Breast epithelium (tissue), 4 donors: ENCODE data around the gene ITPRID1. TPM values are rescaled to one million over a fixed set of nuclear protein-coding genes. Genes with fewer than 3 reads are reported as not detected.

Source experiments
- DNase-seq, 2 donors: peaks; one replicate each; pipeline ENCODE4 v3.0.0-alpha.2; 2019; ENCODE audit warnings: low spot score in 2 of 2
- H3K27ac ChIP-seq, 2 donors: fragments of 200-600 bp; sonication (generic) in 1 of 2; one replicate each; pipeline ENCODE4 v1.5.1; 2016 to 2019; ENCODE audit warnings: mild to moderate bottlenecking in 1 of 2
- H3K27me3 ChIP-seq, 2 donors: fragments of 200-600 bp; sonication (generic) in 1 of 2; one replicate each; pipeline versions ENCODE4 v1.5.1 to v1.6.0; 2017 to 2019; ENCODE audit warnings: control low read depth in 1 of 2, mild to moderate bottlenecking in 1 of 2
- H3K36me3 ChIP-seq: fragments of 200-600 bp; one replicate; pipeline ENCODE4 v1.5.1; 2019
- H3K4me1 ChIP-seq, 2 donors: fragments of 200-600 bp; sonication (generic); one replicate each; pipeline ENCODE4 v1.5.1; 2016 to 2019; ENCODE audit warnings: control low read depth in 1 of 2
- H3K4me3 ChIP-seq, 3 donors: fragments of 200-600 bp; sonication (generic); 1 replicate in 2 of 3; 2 replicates in 1 of 3; pipeline ENCODE4 v1.5.1; 2016 to 2019; ENCODE audit warnings: mild to moderate bottlenecking in 3 of 3, moderate library complexity in 2 of 3
- H3K9me3 ChIP-seq, 2 donors: fragments of 200-600 bp; sonication (generic) in 1 of 2; one replicate each; pipeline ENCODE4 v1.5.1; 2016 to 2019; ENCODE audit warnings: control low read depth in 1 of 2
- POLR2A ChIP-seq: fragments of 450-650 bp; IDR thresholded peaks from one replicate; pipeline ENCODE4 v1.6.1; 2016; ENCODE audit warnings: antibody characterized with exemption, mild to moderate bottlenecking, moderate library complexity
- POLR2AphosphoS5 ChIP-seq, 3 donors: sonication (generic); formaldehyde crosslinking; IDR thresholded peaks; one replicate each; pipeline ENCODE4 v1.6.1; 2017; ENCODE audit warnings: antibody characterized with exemption in 3 of 3
- intact Hi-C: fragments of 100-400 bp; cut with DNase I; formaldehyde crosslinking; loops from one replicate; pipeline ENCODE4 v1.15.1; 2023; ENCODE audit warnings: low total_unique reads
- total RNA-seq, 3 donors: library from RNA; depleted of rRNA; stranded (reverse); fragments of >200 nt; gene quantifications; one replicate each; pipeline ENCODE4 v1.1.0, GENCODE V29; 2016
- TF ChIP-seq, protein P1 (sequence below), 3 donors: fragments of 450-650 bp; IDR thresholded peaks; one replicate each; pipeline ENCODE4 v1.5.1; 2016 to 2017; ENCODE audit warnings: antibody characterized with exemption in 3 of 3, mild to moderate bottlenecking in 3 of 3, moderate library complexity in 3 of 3

The ITPRID1 gene
- total RNA-seq, 3 donors from 2014 or later: 1.6 to 2.6 TPM; not detected in 1

DNA sequence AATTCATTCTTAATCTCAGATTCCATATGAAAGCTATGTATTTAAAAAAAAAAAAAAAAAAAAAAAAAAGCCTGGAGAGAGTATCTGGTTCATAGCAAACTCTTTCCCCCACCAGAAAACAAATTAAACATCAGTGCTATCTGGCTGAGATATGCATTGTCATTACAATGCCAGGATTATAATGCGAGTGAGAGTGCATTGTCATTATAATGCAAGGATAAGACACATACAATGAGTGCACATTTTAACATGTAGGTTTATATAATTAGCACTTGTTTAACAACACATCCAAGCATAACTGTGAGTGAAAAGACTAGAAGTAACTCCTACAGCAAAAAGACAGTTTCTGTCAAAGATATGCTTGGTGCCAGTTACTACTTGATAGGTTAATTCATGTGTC is 48.1 kb downstream of the ITPRID1 start:
- TF ChIP-seq POLR2AphosphoS5 (IDR thresholded peaks at IDR 0.05) (no peak), POLR2A (no peak)
- TF ChIP-seq, protein P1, sequence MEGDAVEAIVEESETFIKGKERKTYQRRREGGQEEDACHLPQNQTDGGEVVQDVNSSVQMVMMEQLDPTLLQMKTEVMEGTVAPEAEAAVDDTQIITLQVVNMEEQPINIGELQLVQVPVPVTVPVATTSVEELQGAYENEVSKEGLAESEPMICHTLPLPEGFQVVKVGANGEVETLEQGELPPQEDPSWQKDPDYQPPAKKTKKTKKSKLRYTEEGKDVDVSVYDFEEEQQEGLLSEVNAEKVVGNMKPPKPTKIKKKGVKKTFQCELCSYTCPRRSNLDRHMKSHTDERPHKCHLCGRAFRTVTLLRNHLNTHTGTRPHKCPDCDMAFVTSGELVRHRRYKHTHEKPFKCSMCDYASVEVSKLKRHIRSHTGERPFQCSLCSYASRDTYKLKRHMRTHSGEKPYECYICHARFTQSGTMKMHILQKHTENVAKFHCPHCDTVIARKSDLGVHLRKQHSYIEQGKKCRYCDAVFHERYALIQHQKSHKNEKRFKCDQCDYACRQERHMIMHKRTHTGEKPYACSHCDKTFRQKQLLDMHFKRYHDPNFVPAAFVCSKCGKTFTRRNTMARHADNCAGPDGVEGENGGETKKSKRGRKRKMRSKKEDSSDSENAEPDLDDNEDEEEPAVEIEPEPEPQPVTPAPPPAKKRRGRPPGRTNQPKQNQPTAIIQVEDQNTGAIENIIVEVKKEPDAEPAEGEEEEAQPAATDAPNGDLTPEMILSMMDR (IDR thresholded peaks at IDR 0.05): no peak
- Histone ChIP-seq H3K9me3 (no peaks in the 10 kb centered on the region), H3K27ac (no peak overlapping the region), H3K36me3 (no peaks in the 10 kb centered on the region), H3K4me1 (no peaks in the 10 kb centered on the region), H3K27me3 (peaks cover 0 to 4% of the 10 kb centered on the region in 2 donors), H3K4me3 (no peak overlapping the region)
- intact Hi-C loops: no loop called here
- DNase-seq: no peak

DNA sequence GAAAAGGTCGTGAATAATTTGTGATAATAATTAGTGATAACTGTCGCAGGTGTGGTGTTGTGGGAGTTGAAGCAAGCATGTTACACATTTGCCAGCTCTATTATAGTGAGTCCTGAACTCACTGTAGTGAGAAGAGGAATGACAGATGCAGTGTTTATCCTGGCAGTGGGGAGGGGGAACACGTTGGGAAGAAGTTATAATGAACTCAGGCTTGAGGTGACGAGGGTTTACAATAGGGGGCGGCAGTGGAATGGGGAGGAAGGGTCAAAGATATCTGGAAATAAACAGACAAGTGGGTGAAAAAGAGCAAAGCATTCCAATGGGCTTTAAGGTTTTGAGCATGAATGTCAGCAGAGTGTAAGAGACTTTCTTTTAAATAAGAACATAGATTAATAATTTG is 49.6 kb downstream of the ITPRID1 start:
- peaks cover 0 to 4% of the 10 kb centered on the region in 2 donors for H3K27me3 ChIP-seq
- no peaks in the 10 kb centered on the region for H3K36me3 ChIP-seq
- TF ChIP-seq, protein P1 (IDR thresholded peaks at IDR 0.05): no peak
- no peak for TF ChIP-seq POLR2A
- no peak for TF ChIP-seq POLR2AphosphoS5 (IDR thresholded peaks at IDR 0.05)
- no peak for DNase-seq
- no peak overlapping the region for H3K27ac ChIP-seq
- H3K4me3 ChIP-seq: no peak overlapping the region
- no peaks in the 10 kb centered on the region for H3K9me3 ChIP-seq
- no peaks in the 10 kb centered on the region for H3K4me1 ChIP-seq
- intact Hi-C loops: no loop called here

DNA sequence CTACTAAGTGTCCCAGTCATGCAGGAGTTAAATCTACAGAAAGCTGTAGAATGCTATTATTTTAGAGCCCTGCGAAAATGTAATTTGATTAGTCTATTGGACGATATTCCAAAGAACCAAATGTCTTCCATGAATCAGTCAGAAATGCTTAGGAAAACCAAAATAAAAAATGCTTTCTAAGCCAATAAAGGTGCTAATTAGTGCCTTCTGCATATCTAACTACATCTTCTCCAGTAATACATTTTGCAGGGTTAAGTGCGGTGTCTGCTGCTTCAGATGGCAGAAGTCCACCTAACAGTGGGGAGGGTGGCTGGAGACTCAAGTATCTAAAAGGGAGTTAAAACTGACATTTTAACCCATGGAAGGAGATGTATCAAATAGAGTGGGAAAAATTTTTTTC is 50.1 kb downstream of the ITPRID1 start:
- Histone ChIP-seq H3K4me1 (no peaks in the 10 kb centered on the region), H3K36me3 (no peaks in the 10 kb centered on the region), H3K27ac (no peak overlapping the region), H3K9me3 (no peaks in the 10 kb centered on the region), H3K27me3 (peaks cover 0 to 4% of the 10 kb centered on the region in 2 donors), H3K4me3 (no peak overlapping the region)
- no peak for DNase-seq
- intact Hi-C loops: no loop called here
- TF ChIP-seq, protein P1 (IDR thresholded peaks at IDR 0.05): no peak
- no peak for TF ChIP-seq POLR2AphosphoS5 (IDR thresholded peaks at IDR 0.05)
- no peak for TF ChIP-seq POLR2A

DNA sequence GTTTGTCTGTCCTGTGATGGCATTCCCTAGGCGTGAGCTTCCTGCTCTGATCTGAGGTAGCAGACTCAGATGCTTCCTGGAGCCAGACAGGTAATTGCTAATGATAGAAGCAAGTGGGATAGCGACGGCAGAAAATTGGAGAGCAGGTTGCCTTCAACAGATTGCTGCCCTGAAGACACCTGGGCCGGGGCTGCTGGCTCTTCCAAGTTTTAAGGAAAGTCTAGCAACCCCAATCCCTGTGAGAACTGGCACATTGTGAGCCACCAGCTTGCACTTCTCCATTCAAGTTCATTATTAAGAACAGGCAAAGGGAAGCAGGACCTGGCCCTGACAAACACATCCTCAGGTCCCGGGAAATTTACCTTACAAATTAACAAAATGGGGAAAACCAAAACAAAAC is 50.8 kb downstream of the ITPRID1 start:
- Histone ChIP-seq H3K27me3 (peaks cover 0 to 4% of the 10 kb centered on the region in 2 donors), H3K27ac (no peak overlapping the region), H3K9me3 (no peaks in the 10 kb centered on the region), H3K4me3 (no peak overlapping the region), H3K36me3 (no peaks in the 10 kb centered on the region), H3K4me1 (no peaks in the 10 kb centered on the region)
- TF ChIP-seq POLR2A: no peak
- TF ChIP-seq POLR2AphosphoS5 (IDR thresholded peaks at IDR 0.05): no peak
- TF ChIP-seq, protein P1 (IDR thresholded peaks at IDR 0.05): no peak
- no peak for DNase-seq
- intact Hi-C loops: no loop called here

DNA sequence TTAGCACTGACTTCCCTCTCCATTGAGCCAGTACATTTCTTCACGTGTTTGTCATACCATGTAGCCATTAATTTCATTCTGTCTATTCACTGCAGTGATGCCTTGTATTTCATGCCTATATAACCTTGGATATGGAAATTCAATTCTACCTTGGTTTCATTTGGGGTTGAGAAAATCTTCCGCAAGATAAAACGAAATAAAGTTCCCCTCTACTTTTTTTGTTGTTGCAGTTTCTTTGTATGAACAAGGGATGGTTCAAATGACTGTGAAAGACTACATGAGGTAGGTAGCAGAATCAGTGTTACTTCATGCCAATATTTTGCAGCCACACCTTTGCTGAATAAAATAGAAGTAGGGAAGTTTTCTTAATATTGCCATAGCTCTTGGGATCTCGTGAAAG is 55.6 kb downstream of the ITPRID1 start:
- TF ChIP-seq, protein P1 (IDR thresholded peaks at IDR 0.05): no peak
- no peak for TF ChIP-seq POLR2AphosphoS5 (IDR thresholded peaks at IDR 0.05)
- no peak for TF ChIP-seq POLR2A
- no peak overlapping the region for H3K4me3 ChIP-seq
- no peaks in the 10 kb centered on the region for H3K9me3 ChIP-seq
- H3K4me1 ChIP-seq: no peaks in the 10 kb centered on the region
- no peaks in the 10 kb centered on the region for H3K36me3 ChIP-seq
- DNase-seq: no peak
- no peak overlapping the region for H3K27ac ChIP-seq
- intact Hi-C loops: no loop called here
- H3K27me3 ChIP-seq: no peaks in the 10 kb centered on the region
